HG03457 (cell line): Measurements from ENCODE around the gene DLL3.
"Not testable (repeated sequence)": the region's sequence is repeated elsewhere in the genome, so short reads cannot be mapped to it uniquely, and the experiment has no call there.

Experiments used
- ATAC-seq: cut with Tn5 transposase; IDR thresholded peaks from one replicate; pipeline ENCODE4 v1.9.1; 2021; ENCODE audit warnings: moderate number of reproducible peaks; ENCODE audit not compliant: unreplicated experiment

DLL3 gene

GRCh38 chr19:39498798-39499642 is at the start of gene DLL3:
TSS of gene DLL3 (plus strand) at chr19:39498947. CDS start at chr19:39498975, 28 bp downstream.
- ATAC-seq: no peak

DNA sequence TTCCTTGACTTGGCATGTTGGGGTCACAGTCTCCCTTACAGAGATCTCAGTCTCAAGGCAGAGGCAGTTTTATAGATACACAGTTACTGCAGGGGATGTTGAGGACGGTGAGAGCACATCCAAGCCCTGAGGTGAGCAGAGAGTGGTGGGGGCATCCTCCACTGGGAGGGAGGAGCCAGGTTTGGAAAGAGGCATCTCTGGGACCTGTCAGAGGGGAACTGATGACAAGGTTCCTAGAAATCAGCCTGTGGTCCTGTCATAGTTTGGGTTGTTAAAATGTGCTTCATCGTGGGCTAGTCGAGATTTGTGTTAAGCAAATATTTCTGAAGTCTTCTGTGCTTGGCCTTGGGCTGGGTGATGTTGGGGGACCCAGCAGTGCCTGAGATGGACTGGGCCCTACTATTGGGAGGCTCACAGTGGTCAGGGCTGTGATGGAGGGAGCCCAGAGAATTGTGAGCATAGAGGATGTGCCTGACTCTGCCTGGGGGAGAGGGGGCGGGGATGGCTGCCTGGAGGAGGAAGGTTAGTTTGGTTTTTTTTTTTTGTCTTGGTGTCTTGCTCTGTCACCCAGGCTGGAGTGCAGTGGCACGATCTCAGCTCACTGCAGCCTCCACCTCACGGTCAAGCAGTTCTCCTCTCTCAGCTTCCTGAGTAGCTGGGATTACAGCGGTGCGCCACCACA is 49.5 kb upstream of the DLL3 start:
- no peak for ATAC-seq

DNA sequence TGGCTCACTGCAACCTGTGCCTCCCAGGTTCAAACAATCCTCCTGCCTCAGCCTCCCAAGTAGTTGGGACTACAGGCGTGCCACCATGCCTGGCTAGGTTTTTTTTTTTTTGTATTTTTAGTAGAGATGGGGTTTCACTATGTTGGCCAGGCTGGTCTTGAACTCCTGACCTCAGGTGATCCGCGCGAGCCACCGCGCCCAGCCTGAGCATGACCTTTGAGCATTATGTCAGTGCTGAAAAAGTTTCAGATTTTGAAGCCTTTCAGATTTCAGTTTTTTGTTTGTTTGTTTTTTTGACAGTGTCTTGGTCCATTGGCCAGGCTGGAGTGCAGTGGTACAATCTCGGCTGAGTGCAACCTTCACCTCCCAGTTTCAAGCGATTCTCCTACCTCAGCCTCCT is 47.5 kb upstream of the DLL3 start:
- ATAC-seq: not testable (repeated sequence)

DNA sequence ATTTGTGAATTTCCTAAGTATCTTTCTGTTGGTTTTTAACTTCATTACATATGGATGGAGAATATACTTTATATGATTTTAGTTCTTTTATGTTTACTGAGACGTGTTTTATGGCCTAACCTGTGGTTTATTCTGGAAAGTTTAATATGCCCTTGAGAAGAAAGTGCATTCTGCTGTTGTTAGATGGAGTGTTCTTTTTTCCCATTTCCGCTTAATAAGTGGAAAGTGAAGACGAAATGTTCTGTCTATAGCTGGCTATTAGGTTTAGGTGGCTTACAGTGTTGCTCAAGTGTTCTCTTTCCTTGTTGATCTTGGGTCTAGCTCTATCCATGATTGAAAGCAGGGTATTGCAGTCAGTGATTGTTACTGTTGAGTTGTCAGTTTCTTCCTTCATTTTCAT is 35.3 kb upstream of the DLL3 start:
- ATAC-seq: no peak

- no peak for ATAC-seq
These were observed 32.6 kb upstream of the DLL3 start for GRCh38 chr19:39465956-39466747.

DNA sequence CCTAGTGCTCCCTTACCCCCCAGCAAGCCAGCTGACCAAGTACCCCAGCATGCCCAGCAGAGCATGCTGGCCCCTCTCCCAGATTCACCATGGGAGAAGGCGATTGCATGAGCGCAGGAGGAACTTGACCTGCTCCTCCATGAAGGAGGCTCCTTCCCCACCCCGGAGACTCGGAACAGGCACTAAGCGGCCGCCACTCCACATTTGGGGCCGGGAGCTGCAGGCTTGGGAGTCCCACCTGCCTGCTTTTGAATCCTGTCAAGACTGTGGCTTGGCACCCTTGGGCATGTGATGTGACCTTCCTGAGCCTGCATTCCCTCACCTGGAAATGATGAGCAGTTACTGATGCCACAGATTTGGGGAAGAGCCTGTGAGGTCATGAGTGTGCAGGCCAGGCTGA is 30.8 kb upstream of the DLL3 start:
- ATAC-seq: no peak

GRCh38 chr19:39469036-39469435 is 29.7 kb upstream of the DLL3 start:
- ATAC-seq: no peak

DNA sequence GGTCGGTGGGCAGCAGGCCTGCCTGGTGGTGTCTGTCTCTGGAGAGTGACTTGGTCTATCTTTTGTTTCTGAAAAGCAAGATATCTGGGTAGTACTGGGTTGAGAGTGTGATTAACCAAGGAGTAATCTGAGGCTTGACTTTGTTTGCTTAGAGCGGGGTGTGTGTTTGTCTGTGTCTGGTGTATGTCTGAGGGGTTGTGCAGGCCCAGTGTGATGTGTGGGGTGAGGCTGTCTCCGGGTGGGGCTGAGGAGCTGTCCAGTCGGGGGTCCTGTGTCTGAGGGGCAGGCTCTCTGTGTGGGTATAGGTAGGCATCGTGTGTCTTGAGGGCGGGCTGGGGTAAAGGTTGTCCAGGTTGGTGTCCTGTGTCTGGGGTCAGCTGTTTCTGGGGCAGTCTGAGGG is 29.2 kb upstream of the DLL3 start:
- no peak for ATAC-seq

DNA sequence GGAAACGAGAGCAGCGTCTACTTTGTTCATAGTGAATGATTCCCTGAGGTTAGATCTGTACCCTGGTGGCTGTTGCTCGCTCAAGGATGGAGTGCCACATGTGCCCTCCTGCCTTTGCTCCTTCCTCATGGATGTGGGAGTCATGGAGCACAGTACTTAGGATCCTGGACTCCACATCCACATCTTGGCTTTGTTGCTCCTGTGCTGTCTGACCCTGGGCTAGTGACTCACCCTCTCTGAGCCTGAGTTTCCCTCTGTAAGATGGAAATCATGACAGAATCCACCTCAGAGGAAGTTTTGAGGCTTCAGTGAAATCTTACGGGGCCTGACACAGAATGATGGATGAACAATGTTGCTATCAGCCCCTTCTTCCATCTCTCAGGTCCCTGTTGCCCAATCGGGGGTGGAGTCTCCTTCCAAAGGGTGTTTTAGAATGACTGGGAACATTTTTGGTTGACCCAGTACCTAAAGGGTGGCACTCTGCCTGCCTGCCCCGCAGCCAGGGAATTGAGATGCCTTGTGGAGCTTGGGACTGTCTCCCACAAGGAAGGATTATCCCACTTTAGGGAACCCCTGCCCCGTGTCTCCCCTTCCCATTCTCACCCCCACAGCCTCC is 27.9 kb upstream of the DLL3 start:
- no peak for ATAC-seq

- no peak for ATAC-seq
These were observed 26.8 kb upstream of the DLL3 start for GRCh38 chr19:39471756-39472536.

DNA sequence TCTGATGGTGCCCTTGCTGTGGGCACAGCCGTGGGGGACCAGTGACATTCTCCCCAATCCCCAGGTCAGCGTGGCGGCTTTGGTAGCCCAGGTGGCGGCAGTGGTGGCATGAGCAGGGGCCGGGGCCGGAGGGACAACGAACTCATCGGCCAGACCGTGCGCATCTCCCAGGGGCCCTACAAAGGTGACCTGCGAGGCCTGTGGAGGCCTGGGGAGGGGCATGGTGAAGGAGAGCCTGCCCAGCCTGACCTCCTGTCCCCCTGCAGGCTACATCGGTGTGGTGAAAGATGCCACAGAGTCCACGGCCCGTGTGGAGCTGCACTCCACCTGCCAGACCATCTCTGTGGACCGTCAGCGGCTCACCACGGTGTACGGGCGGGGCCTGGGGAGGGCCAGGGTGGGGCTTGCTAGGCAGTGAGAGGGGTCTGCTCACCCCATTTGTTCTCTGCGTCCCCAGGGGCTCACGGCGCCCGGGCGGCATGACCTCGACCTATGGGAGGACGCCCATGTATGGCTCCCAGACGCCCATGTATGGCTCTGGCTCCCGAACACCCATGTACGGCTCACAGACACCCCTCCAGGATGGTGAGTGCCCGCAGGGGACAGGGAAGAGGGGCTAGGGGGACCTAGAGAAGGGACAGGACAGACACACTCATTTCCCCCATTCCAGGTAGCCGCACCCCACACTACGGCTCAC is 25.9 kb upstream of the DLL3 start:
- ATAC-seq: no peak

GRCh38 chr19:39473443-39473960 is 25.2 kb upstream of the DLL3 start:
- ATAC-seq: no peak

DNA sequence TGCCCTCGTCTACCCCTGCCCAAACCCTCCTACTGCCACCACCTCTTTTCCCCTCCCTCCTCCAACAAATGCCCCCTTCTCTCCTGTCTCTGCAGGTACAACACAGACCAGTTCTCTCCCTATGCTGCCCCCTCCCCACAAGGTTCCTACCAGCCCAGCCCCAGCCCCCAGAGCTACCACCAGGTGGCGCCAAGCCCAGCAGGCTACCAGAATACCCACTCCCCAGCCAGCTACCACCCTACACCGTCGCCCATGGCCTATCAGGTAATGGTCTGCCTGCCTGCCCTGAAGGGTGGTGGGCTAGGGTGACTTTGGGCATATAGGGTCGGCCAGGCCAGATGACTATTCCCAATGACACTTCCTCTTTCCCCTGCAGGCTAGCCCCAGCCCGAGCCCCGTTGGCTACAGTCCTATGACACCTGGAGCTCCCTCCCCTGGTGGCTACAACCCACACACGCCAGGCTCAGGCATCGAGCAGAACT is 24.6 kb upstream of the DLL3 start:
- no peak for ATAC-seq

DNA sequence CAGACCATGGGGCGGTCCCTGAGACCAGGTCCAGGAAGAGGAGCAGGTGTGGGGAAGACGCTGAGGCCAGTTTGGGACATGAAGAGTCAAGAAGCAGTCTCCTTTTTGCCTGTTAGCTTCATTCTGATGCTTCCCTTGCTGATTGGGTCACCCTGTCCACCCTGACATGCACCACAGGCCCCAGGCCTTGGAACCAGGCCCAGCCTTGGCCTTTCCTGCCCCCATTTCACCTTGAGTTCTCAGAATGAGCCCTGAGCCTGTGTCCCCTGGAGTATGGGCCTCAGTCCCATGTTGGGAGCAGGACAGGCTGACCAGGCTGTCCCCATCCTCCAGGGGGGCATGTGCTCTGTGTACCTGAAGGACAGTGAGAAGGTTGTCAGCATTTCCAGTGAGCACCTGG is 23.0 kb upstream of the DLL3 start:
- no peak for ATAC-seq

GRCh38 chr19:39479319-39479801 is 19.4 kb upstream of the DLL3 start:
- not testable (repeated sequence) for ATAC-seq

GRCh38 chr19:39479916-39480315 is 18.8 kb upstream of the DLL3 start:
- no peak for ATAC-seq

DNA sequence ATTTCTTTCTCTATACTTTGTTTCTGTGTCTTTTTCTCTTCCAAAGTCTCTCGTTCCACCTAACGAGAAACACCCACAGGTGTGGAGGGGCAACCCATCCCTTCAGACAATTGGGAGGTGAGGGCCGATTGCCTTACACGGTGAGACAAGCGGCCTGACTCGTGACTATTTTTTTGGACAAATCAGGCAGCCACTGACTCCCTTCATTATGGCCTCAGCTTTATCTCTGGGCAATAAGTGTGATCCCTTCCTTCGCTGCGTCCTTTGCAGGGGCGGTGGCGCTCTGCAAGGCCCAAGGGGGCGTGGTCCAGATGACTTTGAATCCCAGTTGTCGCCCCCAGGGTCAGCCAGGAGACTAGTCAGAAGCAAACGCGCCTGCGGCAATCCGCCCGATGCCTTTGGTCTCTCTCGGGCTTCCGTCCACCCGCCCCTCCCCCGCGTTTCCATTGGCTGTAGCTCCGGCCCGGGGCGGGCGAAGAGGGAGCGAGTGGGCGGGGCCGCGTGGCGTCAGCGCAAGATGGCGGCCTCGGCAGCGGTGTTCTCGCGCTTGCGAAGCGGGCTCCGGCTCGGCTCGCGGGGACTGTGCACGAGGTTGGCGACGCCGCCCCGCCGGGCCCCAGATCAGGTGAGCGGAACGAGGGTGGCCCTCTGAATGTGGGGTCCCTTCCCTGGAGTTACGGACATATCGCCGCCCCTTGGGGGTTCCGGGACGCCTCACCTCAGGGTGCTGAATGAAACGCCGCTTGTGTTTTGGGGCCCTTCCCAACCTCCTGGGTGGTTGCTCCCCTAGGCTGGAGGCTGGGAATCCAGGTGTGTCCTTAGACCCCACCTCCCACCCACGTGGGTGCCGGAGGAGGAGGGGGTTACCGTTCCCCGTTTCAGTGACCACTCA is 18.2 kb upstream of the DLL3 start, which contains the start of gene TIMM50:
Gene TIMM50, plus strand, starts transcription at position 502 of the 892 bp plus-strand sequence. Its CDS starts 16 bp downstream, at position 518.
- ATAC-seq: peak; percentile 66

DNA sequence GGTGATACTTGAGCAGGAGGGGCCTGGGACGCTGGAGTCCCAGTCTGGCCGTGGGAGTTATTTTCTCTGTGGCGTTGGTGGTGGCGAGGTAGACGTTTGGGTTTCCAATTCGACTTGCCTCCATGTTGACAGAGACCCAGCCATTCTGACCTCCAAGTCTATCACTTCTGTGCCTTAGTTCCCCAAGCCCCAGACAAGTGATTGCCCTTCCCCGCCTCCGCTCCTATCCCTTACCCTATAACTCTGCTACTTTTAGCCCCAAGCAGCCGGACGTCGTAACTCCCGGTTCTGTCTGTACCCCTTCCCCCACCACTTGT is 17.6 kb upstream of the DLL3 start:
- no peak for ATAC-seq
